ENCODE data around the gene PNLDC1.
A peak's percentile ranks its signal among the peaks of the same experiment; 100 is the strongest.
"Not testable (repeated sequence)": the region's sequence is repeated elsewhere in the genome, so short reads cannot be mapped to it uniquely, and the experiment has no call there.

Gene PNLDC1

DNA sequence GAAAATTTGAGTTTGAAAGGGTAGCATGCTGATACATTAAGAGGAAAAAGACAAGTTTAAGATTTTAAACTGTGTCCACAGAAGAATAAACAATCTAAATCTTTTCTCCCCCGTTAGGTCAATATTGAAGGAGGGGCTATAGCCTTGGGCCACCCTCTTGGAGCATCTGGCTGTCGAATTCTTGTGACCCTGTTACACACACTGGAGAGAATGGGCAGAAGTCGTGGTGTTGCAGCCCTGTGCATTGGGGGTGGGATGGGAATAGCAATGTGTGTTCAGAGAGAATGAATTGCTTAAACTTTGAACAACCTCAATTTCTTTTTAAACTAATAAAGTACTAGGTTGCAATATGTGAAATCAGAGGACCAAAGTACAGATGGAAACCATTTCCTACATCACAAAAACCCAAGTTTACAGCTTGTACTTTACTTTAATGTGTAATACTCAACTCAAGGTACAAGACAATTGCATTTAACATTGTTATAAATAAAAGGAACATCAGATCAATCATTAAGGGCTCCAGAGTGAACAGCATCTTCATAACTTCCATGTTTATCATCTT lies 21.5 kb upstream of the PNLDC1 start:
- no peak for DNase-seq

DNA sequence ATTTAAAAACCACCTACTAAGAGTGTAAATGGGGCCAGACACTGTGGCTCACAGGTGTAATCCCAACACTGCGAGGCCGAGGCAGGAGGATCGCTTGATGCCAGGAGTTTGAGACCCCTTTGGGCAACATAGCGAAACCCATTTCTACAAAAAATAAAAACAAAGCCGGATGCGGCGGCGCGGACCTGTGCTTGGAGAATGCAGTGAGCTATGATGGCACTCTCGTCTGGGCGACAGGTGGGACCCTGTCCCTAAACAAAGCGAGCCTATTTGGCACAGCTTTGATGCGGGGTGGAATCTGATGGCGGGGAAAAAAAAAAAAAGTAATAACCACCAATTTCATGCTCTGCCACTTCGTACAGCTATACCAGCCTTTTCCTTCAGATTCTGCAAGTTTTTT lies 11.8 kb upstream of the PNLDC1 start:
- no peak for DNase-seq

GRCh38 chr6:159788753-159789376 lies 11.2 kb upstream of the PNLDC1 start:
- DNase-seq = peak in 7 of 51 donors; percentile 12 to 39 (median 26)

DNA sequence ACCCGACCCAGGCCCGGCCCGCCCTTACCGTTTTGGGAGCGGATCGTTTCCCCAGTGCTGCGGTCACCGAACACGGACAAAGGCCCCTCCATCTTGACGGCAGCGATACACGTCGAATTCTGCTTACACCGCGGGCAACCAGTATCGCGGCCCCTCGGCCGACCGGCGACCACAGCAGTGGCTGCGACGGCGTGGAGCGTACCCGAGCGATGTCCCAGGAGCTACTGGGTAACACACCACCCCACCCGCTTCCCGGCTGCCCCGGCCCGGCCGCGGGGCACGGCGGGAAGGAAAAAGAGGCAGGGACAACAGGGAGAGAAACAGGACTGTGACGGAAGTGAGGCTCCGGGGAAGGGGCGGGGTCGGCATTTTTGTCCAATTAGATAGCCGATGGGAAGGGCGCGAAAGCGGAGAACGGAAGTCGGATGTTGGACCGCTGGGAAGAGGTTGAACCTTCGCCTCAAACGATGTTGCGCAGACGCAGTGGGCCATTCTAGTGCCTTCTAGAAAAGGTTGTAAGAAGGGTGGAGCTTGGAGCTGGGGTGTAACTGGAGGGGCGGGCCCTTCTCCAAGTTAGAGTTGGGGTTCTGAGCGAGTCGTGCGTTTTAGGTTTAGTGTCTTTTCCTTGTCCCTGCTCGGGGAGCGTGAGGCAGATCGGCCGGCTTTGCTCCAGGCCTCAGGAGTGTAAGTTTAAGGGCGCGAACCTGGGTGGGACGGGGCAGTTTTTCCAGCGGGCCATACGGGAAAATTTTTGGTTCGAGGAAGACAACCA lies 10.5 kb upstream of the PNLDC1 start, which contains the start of gene TCP1:
TSS of gene TCP1 (minus strand) at position 226 of the 772 bp plus-strand sequence. CDS start at position 92, 134 bp downstream.
- DNase-seq = peak; percentile 91 to 100 (median 98)

- DNase-seq = peak; percentile 71 to 98 (median 91)
Observed at GRCh38 chr6:159790149-159790955, 9.7 kb upstream of the PNLDC1 start, which contains the start of gene MRPL18. Gene MRPL18 (plus strand): TSS chr6:159790467. CDS start chr6:159790588, 121 bp downstream.

- DNase-seq = peak in 1 of 51 donors; percentile 28
Observed at GRCh38 chr6:159790956-159791598, 9.0 kb upstream of the PNLDC1 start.

- DNase-seq = not testable (repeated sequence)
Observed at GRCh38 chr6:159794976-159795375, 5.1 kb upstream of the PNLDC1 start.

DNA sequence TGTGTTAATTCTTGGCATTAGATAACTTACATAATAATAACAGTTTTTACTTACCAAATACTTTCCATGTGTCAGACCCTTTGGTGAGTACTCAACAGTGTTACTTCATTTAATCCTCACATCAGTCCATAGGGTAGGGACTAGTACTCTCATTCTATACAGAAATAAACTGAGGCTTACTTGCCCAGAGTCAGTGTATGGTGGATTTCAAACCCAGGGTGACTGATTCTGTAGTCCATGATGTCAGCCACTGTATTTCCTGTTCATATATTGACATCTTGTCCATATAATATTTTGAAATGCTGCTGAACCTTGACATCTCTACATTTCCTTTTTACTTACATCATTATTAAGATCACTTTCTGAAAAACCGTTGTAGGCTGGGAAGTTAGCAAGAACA lies 2.5 kb upstream of the PNLDC1 start:
- no peak for DNase-seq

DNA sequence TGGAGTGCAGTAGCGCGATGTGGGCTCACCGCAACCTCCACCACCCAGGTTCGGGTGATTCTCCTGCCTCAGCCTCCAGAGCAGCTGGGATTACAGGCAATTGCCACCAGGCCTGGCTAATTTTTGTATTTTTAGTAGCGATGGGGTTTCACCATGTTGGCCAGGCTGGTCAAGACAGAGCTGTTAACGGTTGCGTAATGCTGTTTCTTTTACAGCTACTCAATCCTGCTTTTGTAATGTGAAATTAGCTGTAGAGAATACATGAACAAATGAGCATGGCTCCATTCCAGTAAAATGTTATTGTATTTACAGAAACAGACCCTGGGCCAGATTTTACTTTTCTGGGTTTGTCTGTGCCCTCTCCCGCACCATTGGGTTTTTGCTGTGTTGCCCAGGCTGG lies 1.9 kb downstream of the PNLDC1 start:
- DNase-seq = no peak

DNA sequence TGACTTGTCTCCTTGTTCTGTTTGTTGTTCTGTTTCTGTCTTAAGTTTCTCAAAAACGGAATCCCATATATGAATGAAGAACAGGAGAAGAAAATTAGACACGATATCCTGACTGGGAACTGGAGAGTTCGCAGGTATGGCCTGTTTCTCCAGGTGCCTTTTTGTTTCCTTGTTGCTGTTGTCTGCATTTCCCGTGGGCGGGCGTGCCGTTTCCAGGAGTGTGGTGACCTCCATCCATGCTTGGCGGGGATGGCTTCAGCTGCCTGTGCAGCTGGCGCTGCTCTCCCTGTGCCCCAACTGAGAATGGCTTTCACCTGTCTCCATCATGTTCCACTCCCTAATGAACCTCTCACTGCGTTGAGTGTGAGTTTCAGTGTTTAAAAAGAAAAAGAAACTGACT lies 4.4 kb downstream of the PNLDC1 start:
- DNase-seq = no peak

DNA sequence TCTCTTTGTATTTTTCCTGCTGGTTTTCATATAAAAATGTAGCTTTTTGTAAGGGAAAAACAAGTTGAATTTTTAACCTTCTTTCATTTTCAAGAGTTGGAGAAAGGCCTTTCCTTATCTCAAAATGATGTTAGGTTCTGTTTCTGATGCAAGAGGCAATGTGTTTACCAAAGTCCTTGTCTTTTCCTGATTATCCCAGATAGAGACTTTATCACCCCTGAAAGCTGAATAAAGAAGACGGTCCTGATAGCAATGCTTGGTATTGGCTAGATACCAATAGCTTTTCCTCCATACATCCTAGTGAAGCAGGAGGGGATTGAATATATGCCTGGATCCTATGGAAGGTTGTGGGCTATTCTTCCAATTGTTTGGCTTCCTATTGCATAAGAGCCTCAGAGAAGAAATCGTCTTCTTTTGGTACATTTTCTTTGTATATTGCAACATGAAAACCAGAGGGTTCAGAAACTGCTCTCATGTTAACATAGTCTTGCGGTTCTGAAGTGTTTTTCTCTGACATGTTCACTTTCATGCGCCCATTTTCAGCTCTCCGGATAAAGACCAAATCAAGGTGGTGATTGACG lies 5.5 kb downstream of the PNLDC1 start:
- DNase-seq = no peak

- DNase-seq = no peak
Observed at GRCh38 chr6:159806021-159806458, 6.0 kb downstream of the PNLDC1 start.

DNA sequence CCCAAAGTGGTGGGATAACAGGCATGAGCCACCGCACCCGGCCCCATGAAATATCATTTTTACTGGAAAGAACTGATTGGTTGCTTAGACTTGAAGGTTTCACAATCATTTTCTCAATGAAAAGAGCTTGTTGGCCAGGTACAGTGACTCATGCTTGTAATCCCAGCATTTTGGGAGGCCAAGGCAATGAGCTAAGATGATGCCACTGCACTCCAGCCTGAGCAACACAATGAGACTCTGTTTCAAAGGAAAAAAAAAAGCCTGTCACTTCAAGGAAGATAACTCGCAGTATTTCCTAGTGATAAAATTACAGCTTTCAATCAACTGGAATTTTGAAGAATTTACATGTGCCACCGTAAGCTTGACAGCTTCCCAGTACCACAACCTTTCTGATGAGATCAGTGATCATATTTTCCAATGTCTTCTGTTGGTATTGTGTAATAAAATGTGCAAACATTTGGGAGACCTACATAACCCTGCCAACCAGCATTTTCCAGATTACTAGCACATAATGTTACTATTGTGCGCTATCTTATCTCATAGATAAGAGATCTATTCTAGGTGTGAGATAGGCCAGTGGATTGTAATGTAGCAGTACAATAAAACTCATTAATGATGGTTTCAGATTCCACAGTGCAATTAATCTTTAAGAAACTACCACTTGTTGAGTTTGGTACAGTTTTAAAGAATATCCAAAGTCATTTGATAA lies 7.2 kb downstream of the PNLDC1 start:
- DNase-seq = no peak

DNA sequence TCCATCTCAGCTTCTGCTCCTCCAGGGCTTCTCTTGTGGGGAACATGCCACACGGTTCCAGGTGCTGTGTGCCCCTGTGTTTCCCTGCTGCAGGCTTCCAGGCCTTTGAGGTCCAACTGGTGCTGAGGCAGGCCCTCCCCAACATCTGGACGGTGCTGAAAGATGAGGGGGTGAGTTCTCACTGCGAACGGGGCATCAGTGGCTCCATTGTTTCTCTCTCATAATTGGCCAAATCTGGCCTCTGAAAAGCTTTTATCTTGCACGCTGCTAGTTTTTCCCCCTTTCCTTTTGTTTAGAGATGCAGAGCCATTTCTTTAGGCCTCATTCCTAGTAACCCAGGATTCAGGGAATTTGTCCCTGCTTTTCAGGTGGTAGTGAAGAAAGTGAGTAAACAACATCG lies 8.6 kb downstream of the PNLDC1 start:
- DNase-seq = peak in 10 of 51 donors; percentile 8 to 57 (median 26)

- no peak for DNase-seq
Observed at GRCh38 chr6:159809149-159809548, 9.1 kb downstream of the PNLDC1 start.

DNA sequence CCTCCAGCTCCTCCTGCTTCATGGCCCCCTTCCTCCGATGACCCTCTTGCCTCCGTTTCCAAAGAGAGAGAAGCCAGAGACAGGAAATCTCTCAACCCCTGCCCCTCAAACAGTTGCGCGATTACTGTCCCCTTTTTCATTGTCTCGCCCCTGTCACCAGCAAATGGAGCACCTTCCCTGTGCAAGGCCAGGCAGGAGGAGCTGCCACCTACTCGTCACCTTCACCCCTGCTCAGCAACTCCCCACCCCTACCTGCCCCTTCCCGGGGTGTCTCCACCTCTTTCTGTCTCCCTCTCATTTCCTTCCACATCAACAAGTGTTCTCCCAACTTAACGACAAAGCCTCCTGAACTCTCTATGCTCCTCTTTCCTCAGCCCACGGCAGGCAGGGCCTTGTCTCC lies 13.7 kb downstream of the PNLDC1 start:
- no peak for DNase-seq

GRCh38 chr6:159815410-159815809 lies 15.3 kb downstream of the PNLDC1 start:
- DNase-seq = no peak

DNA sequence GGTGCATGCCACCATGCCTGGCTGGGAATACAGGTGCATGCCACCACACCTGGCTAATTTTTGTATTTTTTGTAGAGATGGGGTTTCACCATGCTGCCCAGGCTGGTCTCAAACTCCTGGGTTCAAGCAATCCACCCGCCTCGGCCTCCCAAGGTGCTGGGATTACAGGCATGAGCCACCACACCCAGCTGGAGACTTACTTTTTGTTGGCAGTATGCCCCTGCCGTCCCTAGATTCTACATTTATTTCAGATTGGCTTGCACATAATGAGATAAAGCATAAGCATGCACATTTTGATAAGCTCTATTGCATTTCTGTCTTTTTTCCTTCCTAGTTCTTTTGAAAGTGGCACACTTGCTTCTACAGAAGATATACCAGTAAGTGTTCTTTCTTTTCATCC lies 16.7 kb downstream of the PNLDC1 start:
- not testable (repeated sequence) for DNase-seq

DNA sequence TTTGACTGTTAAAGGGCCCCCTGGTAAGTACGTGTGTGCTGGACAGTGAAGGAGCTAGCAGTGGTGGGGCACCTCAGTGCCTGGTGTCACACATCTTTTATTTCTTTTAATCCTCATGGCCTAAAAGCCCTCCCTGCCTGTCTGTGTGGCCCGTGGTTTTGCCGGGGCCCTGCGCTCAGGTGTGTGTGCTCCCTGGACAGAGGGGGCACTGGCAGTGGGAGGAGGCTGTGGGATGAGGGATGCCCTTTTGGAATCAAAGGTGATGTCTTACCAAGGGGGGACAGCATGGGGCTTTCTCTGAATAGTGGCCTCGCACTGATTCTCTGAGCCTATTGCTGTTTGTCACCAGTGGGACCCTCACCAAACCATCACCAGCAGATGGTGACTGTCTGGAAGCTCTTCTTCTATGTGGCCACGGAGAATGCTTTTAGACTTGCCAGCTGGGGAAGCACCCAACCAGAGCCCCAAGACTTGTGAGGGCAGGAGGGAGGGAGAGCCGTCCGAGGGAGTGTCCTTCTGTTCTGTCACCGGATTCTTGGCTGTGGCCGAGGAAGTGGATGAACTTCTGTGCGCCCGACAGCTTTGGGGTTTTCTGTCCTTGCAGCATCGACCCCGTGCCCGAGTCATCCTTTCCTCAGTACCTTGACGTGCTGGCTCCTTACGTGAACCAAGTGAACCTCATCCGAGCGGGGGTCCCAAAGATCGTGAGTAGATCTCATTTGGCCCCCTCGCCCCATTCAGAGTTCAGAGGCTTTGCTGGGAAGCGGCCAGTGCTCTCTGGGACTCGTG lies 18.1 kb downstream of the PNLDC1 start:
- DNase-seq = no peak

All from hypothalamus (tissue), 51 donors.